DMS153 treated with DMSO at 0.1 percent for 48 hours (cell line): Measurements from ENCODE around the gene LRCH4.
A peak's percentile ranks its signal among the peaks of the same experiment; 100 is the strongest.
"Not testable (repeated sequence)": the region's sequence is repeated elsewhere in the genome, so short reads cannot be mapped to it uniquely, and the experiment has no call there.

Source experiments
- DNase-seq: peaks from one replicate; lab custom pipeline; 2025; ENCODE audit not compliant: unreplicated experiment; lab: John Stamatoyannopoulos, UW

Gene LRCH4

DNA sequence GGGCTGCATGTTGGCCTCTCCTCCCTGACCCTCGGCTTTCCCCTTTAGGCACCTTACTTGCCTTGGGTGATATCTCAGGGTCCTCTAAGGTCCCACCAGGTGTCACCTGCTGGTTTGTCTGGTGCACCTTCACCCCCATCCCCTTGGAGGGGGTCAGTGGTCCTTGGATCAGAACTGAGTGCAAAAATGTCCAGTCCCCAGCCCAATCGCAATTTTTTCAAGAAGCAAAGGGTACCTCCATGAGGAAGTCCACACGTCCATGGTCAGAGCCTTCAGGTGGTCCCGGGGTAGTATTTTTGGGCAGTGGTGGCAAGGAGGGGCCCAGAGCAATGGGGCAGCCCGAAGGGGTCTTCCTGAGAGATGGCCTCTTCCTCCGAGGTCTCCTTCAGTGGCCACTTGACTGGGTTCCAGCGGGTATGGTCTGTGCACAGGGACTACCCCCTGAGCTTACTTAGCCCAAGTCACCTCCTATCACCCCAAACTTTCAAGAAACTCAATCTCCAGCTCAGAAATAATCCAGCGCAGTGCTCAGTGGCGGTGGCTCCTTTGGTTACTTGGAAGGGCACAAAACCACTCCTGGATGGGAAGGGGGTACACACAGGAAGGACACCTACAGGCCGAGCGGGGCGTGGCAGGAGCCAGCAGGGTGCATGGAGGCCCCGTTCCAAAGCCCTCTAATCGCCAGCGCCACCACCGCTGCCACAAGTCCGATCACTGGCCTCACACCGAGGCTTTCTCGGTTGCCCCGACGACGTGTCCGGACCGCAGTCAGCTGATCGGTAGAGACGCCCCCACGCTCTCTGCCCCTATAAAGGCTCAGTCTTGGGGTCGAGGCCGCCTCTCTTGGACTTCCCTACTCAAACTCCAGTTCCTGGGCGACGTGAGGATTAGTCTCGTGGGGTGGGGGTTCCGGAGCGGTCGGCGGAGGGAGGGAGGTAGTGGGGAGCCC is 16.8 kb downstream of the LRCH4 start:
- DNase-seq, result peak; percentile 45

DNA sequence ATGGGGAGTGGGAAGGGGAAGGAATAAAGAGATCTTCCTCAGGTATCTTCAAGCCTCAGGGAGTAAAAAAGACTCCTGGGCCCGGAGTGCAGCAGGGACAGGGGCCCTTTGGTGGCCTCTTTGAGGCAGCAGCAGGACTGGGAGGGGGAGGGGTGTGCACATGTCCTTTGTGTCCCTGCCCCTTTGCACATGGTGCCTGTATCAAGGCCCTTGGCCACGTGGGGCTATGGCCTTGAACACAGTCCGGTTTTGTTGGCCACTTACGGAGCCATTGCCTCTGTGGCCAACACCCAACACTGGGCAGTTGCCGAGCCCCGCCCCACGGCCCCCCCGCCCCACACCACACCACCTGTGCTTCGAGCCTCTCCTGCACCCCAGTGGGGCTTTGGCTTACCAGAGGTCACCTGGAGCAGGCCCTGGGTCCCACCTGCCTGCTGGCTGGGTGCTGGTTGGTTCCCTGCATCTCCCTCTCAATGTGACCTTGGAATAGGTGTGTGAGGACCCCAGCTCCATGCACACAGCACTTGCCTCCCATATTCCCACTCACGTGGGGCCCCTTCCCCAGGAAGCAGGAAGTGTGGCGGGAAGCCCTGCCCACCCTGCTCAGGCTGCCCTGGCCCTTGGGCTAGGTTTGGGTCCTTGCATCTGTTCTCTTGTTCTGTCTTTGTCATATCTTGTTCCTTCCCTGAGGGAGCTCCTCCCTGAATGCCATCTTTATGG is 17.6 kb downstream of the LRCH4 start:
- DNase-seq, result no peak

DNA sequence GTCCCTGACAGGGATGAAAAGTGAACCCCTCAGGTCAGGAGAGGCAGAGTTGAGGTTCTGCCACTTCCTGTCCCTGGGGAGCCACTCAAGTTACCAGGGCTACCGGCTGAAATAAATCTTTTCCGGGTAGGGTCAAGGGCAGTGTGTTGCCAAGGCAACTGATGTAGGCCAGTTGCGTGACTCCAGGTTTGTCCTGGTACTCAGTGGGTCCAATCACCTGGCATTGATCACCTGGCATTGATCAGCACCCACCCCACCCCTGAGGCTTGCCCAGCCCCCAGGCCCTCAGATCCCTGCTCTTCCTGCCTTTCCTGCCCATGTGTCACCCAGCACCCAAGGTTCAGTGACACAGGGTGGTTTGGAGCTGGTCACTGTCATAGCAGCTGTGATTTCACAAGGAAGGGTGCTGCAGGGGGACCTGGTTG is 18.2 kb downstream of the LRCH4 start:
- DNase-seq, result no peak

DNA sequence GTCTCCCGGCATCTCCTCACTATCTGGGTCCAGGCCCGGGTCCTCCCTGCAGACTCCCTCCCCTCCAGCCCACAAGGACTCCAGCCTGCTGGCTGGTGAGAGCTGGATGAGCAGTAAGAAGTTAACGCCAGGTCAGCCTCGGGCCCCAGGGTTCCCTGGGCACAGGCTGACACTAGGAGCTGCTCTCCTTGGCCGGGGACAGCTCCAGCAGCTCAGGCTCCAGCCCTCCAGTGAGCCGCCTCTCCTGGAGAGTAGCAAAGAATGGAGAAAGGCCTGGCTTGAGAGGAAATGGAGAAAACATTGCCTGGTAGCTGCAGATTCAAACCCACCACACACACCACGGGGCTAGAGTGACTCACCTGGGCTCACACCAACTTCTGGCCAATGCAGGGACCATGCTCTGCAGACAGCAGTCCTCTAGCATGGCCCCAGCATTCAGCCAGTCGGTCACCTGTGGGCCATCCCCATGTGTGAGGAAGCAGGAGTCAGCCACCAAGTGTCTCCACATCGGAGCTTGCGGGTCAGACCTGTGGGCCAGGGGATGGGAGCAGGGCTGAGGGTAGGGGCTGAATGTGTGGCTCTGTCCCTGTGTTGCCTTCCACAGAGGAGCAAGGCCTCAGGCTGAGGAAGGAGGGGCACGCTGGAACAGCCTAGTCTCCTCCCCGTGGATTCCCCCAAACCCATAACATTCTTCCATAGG is 18.7 kb downstream of the LRCH4 start:
- DNase-seq, result no peak

DNA sequence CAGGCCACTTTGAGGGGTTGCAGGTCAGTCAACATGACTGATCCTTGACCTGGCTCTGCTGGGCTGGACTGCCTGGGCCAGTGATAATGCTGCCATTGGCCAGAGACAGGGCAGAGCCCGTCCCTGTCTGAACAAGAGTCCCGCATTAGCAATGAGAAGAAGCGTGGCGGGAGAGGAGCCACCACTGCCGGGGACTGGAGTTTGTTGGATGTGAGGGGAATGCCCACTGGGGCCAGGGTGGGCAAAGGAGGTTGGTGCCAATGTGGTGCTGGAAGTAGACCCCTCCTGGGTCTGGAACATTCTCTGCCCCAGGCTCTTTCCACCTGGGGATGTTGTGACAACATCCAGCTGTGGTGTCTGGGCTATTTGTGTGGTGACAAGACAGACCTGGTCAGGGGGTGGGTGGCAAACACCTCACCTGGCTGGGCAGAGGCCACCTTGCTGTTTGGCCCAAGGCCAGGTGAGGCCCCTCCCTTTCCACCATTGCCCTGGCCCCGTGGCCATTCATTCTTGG is 19.9 kb downstream of the LRCH4 start:
- no peak for DNase-seq

DNA sequence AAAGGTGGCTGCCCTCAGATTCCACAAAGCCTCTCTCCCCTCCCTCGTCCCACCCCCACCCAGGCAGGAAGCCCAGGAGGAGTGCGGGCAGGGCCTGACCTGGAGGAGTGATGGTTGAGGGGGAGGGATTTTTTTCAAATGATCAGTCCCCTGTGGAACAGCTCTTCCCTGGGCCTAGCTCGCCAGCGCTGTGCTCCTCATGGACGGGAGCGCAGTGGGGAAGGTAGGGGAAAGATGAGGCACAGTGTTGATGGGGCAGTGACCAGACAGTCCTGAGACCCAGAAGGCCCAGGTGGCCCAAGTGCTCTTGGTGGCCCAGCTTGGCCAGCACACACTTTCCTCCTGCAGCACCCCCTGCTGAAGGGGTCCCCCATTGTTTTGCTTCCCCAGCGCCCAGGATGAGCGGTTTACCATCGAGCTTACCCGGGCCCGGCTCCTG is 20.8 kb downstream of the LRCH4 start:
- no peak for DNase-seq

DNA sequence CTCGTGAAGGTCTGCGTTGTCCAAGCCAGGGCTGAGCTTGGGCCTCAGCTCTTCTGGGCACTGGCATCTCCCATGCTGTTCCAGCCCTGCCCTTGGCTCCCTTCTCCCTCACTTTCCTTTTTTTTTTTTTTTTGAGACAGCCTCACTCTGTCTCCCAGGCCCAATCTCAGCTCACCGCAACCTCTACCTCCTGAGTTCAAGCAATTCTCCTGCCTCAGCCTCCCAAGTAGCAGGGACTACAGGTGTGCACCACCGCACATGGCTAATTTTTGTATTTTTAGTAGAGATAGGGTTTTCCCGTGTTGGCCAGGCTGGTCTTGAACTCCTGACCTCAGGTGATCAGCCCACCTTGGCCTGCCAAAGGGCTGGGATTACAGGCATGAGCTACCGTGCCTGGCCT is 21.5 kb downstream of the LRCH4 start:
- DNase-seq, result not testable (repeated sequence)

DNA sequence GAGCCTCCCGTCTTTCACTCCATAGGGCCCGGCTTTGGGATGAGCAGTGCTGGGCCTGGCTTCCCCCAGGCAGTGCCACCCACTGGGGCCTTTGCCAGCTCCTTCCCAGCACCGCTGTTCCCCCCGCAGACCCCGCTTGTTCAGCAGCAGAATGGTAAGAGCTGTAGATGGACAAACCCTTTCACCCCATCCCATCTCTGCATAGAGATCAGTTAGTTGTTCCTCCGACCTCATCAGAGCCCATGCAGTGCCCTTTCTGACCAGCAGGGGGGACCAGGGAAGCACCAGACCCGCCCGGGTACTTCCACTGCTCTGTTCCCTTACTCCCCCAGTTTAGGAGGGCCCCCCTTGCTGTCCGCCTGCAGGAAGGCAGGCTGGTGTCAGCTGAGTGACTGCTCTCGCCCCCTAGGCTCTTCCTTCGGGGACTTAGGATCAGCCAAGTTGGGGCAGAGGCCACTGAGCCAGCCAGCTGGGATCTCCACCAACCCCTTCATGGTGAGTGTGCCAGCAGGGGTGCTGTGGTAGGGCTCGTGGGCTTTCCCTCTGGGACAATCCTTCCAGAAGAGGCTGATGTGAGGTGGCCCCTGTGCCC is 22.0 kb downstream of the LRCH4 start:
- no peak for DNase-seq

DNA sequence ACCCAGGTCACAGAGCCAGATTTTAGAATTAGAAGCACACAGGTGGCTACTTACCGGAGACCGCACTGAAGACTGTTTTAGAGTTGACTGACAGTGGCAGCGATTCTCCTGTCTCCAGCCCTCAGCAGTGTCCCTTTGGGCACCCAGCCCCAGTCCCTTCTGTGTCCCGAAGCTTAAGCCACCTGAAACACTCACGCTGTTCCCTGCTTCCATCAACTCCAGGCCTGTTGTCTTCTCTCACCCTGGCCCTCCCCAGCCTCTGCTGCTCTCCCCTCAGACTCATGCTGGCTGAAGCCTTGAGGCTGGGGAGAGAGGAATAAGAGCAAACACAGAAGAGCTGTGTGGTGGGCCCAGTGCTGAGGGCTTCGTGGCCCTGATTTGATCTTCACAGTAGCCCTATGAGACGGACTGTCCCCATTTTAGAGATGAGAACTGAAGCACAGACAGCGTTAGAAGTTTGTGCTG is 22.8 kb downstream of the LRCH4 start:
- DNase-seq, result no peak

DNA sequence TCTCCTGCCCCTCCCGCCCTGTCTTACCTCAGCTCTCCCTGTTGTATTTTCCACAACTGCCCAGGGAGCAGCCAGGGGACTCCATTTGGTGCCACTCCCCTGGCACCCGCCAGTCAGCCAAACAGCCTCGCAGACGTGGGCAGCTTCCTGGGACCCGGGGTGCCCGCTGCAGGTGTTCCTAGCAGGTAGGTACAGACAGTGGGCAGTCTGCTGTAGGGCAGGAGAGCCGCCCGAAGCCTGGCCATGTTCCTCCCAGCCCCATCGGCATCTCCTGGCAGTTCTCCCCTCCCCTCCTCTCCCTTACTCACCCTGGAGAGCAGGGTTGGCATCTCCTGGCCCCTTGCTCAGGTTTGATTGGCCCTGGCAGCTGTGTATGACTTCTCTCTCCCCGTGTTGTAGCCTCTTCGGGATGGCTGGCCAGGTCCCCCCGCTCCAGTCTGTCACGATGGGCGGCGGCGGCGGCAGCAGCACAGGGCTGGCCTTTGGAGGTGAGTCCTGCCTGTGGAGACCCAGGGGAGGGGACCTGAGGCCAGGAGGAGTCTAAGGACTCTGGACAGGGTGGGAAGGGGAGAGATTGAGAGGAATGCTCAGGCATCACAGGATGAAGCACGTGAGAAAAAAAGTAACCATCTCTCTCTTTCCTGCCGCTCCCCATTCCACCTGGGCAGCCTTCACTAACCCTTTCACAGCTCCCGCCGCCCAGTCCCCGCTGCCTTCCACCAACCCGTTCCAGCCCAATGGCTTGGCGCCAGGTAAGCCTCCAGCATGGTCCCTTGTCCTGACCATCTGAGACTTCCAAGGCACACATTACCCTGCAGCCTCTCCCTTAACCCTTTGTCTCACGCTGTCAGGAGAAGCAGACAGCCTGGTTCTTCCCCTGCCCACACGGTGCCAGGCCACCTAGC is 23.5 kb downstream of the LRCH4 start:
- no peak for DNase-seq

DNA sequence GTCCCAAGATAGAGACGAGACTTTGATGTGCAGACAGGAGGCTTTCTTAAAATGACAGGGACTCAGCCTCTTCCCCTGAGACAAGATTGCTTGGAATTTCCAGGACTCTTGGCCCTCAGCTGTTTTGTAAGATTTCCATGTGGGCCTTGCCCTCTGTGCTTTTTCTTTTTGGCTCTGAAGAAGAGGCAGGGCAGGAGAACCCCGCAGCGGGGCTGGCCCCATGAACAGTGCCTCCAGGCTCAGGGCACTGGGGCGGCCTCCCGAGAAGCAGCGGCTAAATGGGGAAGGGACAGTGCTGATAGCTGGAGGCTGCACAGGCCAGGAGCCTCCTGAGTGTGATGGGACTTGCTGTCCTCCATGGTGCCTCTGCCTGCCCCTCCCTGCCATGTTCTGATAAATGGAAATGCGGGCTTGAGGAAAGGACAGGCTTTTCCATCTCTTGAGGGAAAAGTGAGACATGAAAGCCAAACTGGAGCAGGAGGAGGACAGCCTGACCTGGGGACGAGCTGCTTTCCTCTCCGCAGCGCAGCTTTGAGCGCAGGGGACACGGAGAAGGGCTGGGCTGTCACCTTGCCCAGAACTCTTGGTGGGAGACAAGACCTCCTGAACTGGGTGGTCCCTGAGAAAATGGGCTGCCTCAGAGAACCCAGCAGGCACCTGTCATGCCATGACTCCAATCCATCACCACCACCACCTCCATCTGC is 24.3 kb downstream of the LRCH4 start:
- DNase-seq, result no peak

DNA sequence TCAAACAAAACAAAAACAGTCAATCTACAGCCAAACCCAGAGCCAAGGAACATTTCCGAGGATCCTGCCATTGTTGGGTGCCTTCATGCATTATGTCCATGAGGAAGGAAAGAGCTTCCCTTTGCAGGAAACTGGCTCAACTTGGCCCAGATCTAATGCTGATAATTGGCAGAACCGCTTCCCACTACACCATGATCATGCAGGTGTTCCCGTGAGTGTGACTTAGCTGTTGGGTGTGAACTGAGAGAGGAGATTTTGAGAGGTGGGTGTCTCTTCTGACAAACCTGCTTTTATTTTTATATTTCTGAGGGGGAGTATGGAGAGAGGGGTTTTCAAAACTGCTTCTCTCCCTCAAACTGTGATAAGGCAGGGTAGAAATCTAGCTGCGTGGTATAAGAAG is 26.8 kb downstream of the LRCH4 start:
- DNase-seq, result no peak

DNA sequence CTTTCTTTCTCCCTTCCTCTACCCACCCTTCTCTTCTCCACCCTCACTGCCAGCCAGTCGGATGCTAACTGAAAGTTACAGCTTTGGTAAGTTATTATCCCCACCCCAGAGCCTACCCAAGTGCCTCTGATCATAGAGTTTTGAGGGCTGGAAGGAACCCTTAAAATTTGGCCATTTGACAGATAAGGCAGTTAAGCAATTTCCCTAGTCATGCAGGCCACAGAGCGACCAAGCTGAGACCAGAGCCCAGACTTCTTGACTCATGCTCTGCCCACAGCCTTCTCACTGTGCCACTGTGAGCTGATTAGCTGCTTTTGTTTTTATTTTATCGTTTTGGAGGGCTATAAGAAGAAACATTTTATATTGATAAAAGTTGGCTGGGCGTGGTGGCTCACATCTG is 29.4 kb downstream of the LRCH4 start:
- no peak for DNase-seq

DNA sequence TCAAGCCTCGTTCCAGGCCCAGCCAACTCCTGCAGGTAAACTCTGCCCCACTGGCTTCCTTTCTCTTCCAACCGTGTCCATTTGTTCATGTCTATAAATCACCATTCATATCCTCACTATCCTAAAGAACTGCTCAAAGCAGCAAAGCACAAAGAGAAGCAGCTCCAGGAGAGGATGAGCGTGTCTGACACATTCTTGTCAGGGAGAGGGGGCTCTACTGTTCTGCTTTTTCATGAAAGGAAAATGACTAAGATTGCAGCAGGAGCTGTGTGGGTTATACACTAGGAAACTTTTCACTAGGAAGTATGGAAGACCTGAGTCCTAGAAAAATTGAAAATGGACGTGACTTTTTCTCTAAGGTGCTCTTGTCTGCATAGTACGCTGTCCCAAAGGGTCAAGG is 30.2 kb downstream of the LRCH4 start:
- DNase-seq, result no peak

DNA sequence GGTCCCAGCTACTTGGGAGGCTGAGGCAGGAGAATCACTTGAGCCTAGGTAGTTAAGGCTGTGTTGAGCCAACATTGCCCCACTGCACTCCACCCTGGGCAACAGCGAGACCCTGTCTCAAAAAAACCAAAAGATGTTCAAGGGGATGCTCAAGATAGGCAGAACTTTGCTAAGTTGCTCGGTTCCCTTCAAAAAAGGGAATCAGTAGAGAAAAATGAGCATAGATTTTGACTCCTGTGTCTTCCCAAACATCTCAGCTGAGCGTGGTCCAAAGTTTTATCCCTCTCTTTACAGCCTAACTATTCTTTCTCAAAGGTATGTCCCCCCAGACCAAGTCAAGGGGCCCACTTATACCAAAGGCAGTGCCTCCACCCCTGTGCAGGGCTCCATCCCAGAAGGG is 32.9 kb downstream of the LRCH4 start:
- no peak for DNase-seq

DNA sequence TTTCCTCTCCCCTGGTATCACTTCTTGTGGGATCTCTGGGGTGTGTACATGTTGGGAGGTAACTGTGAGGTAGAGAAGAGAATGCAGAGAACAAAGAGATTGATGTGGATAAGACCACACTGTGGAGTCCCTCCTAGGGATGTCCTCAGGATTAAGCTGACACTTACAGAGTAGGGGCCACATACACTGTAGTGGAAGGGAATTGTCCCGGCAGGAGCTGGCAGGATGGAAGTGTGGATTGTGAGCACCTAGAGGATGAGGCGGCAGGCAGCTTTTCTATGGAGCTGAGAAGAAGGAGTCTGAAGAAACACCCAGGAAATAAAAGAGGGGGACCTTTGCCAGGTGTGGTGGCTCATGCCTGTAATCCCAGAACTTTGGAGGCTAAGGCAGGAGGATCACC is 33.4 kb downstream of the LRCH4 start:
- DNase-seq, result no peak

DNA sequence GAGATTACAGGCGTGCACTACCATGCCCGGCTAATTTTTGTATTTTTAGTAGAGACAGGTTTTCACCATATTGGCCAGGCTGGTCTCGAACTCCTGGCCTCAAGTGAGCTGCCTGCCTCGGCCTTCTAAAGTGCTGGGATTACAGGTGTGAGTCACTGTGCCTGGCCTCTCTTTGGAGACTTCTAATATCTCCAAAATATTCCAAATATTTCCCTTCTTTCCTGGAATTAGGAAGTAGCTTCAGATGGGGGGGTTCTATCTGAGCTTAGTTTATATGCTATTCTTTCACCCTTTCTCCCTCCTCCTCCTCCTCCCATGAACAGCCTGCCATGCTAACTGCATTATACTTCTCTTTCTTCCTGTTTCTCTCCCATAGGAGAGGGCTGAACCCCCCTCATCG is 37.5 kb downstream of the LRCH4 start:
- DNase-seq, result not testable (repeated sequence)

DNA sequence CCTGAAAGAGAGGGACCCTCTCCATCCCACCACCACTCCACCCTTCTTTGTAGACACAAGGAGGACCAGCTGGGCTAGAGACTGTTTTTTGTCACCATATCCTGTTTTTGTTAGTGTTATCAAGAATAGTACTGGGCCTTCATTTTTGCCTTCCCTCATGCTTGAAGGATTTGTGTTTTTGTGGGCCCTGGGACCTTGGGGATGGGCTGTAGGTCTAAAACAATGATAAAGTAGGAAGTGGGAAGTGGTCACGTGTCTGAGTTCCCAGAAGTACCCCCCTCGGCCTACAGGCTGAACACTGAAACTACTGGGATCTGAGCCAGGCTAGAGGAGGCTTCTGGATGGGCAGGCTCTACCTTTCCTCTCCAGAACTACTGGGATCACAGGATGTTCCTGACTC is 38.1 kb downstream of the LRCH4 start:
- DNase-seq, result no peak
